ENCODE data around the gene LMF1. TPM values are rescaled to one million over a fixed set of nuclear protein-coding genes. Genes with fewer than 3 reads are reported as not detected.

The LMF1 gene
- total RNA-seq, 1 experiment from 2014 or later, result 13.5 TPM

DNA sequence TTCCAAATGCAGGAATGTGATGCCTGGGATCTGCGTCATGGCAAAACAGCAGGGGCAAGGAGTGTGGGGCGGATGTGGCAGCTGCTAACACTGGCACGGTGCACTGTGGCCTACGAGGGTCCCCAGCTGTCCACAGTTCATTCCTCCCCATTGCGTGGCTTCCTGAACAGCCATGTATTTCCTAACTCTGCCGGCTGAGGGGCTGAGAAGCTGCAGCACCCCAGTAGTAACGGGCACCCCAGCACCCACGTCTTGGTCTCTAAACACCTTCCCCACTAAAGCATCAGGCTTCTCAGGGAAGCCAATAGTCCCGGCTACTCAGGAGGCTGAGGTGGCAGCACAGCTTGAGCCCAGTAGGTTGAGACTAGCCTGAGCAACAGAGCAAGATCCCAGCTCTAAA, 47.6 kb downstream of the LMF1 start:
- ATAC-seq (no peak), DNase-seq (no peak)
- Histone ChIP-seq H3K36me3 (ENCODE audit: low read depth, low read length) (peaks cover 4% of the 10 kb centered on the region; the same call in 1 of the 2 replicates), H3K9me3 (ENCODE audit: low read length) (no peaks in the 10 kb centered on the region), H3K4me1 (ENCODE audit: insufficient read depth, low read length) (no peaks in the 10 kb centered on the region), H3K79me2 (ENCODE audit: low read length) (no peaks in the 10 kb centered on the region), H4K20me1 (ENCODE audit: low read length) (no peaks in the 10 kb centered on the region), H3K27me3 (ENCODE audit: low read length) (no peaks in the 10 kb centered on the region), H3K4me2 (ENCODE audit: low read length) (no peak overlapping the region), H3K9me2 (replicated peaks; ENCODE audit: low read length) (no peaks in the 10 kb centered on the region), H3K27ac (ENCODE audit: low read length) (no peak overlapping the region), H3K9ac (ENCODE audit: low read length) (no peak overlapping the region), H3K4me3 (ENCODE audit: low read length) (no peak overlapping the region), H3F3A (ENCODE audit: low read length, unreplicated experiment) (no peaks in the 10 kb centered on the region), H2AFZ (ENCODE audit: low read length) (no peak overlapping the region)
- intact Hi-C loops (cut with micrococcal nuclease), result no loop called here
- no TSS peak for BruUV-seq (replicated peaks)
- CTCF ChIA-PET, result no interaction called here
- TF ChIP-seq EZH2 (IDR thresholded peaks at IDR 0.05; ENCODE audit: low read length, unreplicated experiment), result no peak
- POLR2A ChIA-PET (ENCODE audit: unreplicated experiment), result no interaction called here

- Histone ChIP-seq H3K9me2 (replicated peaks; ENCODE audit: low read length) (no peaks in the 10 kb centered on the region), H3F3A (ENCODE audit: low read length, unreplicated experiment) (no peaks in the 10 kb centered on the region), H3K4me2 (ENCODE audit: low read length) (no peak overlapping the region), H3K9ac (ENCODE audit: low read length) (no peak overlapping the region), H3K27me3 (ENCODE audit: low read length) (no peaks in the 10 kb centered on the region), H2AFZ (ENCODE audit: low read length) (no peak overlapping the region), H3K4me3 (ENCODE audit: low read length) (no peak overlapping the region), H3K9me3 (ENCODE audit: low read length) (no peaks in the 10 kb centered on the region), H3K4me1 (ENCODE audit: insufficient read depth, low read length) (no peaks in the 10 kb centered on the region), H3K79me2 (ENCODE audit: low read length) (no peaks in the 10 kb centered on the region), H3K36me3 (ENCODE audit: low read depth, low read length) (peaks cover 4% of the 10 kb centered on the region; the same call in 1 of the 2 replicates), H4K20me1 (ENCODE audit: low read length) (no peaks in the 10 kb centered on the region), H3K27ac (ENCODE audit: low read length) (no peak overlapping the region)
- BruUV-seq (replicated peaks), result no TSS peak
- ChIA-PET CTCF (no interaction called here), POLR2A (ENCODE audit: unreplicated experiment) (no interaction called here)
- ATAC-seq, result no peak
- TF ChIP-seq EZH2 (IDR thresholded peaks at IDR 0.05; ENCODE audit: low read length, unreplicated experiment) (no peak), EZH2phosphoT487 (IDR thresholded peaks at IDR 0.05; ENCODE audit: borderline replicate concordance, low read length) (no peak)
- TF ChIP-seq, protein P1, sequence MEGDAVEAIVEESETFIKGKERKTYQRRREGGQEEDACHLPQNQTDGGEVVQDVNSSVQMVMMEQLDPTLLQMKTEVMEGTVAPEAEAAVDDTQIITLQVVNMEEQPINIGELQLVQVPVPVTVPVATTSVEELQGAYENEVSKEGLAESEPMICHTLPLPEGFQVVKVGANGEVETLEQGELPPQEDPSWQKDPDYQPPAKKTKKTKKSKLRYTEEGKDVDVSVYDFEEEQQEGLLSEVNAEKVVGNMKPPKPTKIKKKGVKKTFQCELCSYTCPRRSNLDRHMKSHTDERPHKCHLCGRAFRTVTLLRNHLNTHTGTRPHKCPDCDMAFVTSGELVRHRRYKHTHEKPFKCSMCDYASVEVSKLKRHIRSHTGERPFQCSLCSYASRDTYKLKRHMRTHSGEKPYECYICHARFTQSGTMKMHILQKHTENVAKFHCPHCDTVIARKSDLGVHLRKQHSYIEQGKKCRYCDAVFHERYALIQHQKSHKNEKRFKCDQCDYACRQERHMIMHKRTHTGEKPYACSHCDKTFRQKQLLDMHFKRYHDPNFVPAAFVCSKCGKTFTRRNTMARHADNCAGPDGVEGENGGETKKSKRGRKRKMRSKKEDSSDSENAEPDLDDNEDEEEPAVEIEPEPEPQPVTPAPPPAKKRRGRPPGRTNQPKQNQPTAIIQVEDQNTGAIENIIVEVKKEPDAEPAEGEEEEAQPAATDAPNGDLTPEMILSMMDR (conservative IDR thresholded peaks at IDR 0.05; ENCODE audit: low read depth, low read length), result no peak
- intact Hi-C loops (cut with micrococcal nuclease), result no loop called here
- DNase-seq, result no peak
Measured at GRCh38 chr16:922051-922450, 48.7 kb downstream of the LMF1 start.

GRCh38 chr16:921321-921905, 49.4 kb downstream of the LMF1 start:
- no peaks in the 10 kb centered on the region for H3F3A ChIP-seq (ENCODE audit: low read length, unreplicated experiment)
- CTCF ChIA-PET, result no interaction called here
- no peak overlapping the region for H3K27ac ChIP-seq (ENCODE audit: low read length)
- no TSS peak for BruUV-seq (replicated peaks)
- peaks cover 4% of the 10 kb centered on the region; the same call in 1 of the 2 replicates for H3K36me3 ChIP-seq (ENCODE audit: low read depth, low read length)
- no peaks in the 10 kb centered on the region for H4K20me1 ChIP-seq (ENCODE audit: low read length)
- no peaks in the 10 kb centered on the region for H3K9me3 ChIP-seq (ENCODE audit: low read length)
- H3K4me1 ChIP-seq (ENCODE audit: insufficient read depth, low read length), result no peaks in the 10 kb centered on the region
- TF ChIP-seq EZH2phosphoT487 (IDR thresholded peaks at IDR 0.05; ENCODE audit: borderline replicate concordance, low read length) (no peak), EZH2 (IDR thresholded peaks at IDR 0.05; ENCODE audit: low read length, unreplicated experiment) (no peak)
- TF ChIP-seq, protein P1 (conservative IDR thresholded peaks at IDR 0.05; ENCODE audit: low read depth, low read length), result no peak
- H3K27me3 ChIP-seq (ENCODE audit: low read length), result no peaks in the 10 kb centered on the region
- no peak overlapping the region for H3K4me2 ChIP-seq (ENCODE audit: low read length)
- POLR2A ChIA-PET (ENCODE audit: unreplicated experiment), result no interaction called here
- H2AFZ ChIP-seq (ENCODE audit: low read length), result no peak overlapping the region
- H3K79me2 ChIP-seq (ENCODE audit: low read length), result no peaks in the 10 kb centered on the region
- H3K9ac ChIP-seq (ENCODE audit: low read length), result no peak overlapping the region
- H3K9me2 ChIP-seq (replicated peaks; ENCODE audit: low read length), result no peaks in the 10 kb centered on the region
- intact Hi-C loops (cut with micrococcal nuclease), result no loop called here
- ATAC-seq, result no peak
- no peak for DNase-seq
- H3K4me3 ChIP-seq (ENCODE audit: low read length), result no peak overlapping the region
